C4-2B (cell line): ENCODE data around the gene RAB11FIP4.
A peak's percentile ranks its signal among the peaks of the same experiment; 100 is the strongest.

ENCODE experiments used
- H3K27ac ChIP-seq: fragments of 450-650 bp; 2 replicates; pipeline ENCODE4 v1.5.1; 2017
- ZFX ChIP-seq: fragments of 450-650 bp; IDR thresholded peaks from 2 replicates; pipeline ENCODE4 v1.6.1; 2017
- TF ChIP-seq, protein P1 (sequence below): fragments of 450-650 bp; conservative IDR thresholded peaks from 2 replicates; pipeline ENCODE4 v1.5.1; 2017; ENCODE audit warnings: mild to moderate bottlenecking

RAB11FIP4 gene

DNA sequence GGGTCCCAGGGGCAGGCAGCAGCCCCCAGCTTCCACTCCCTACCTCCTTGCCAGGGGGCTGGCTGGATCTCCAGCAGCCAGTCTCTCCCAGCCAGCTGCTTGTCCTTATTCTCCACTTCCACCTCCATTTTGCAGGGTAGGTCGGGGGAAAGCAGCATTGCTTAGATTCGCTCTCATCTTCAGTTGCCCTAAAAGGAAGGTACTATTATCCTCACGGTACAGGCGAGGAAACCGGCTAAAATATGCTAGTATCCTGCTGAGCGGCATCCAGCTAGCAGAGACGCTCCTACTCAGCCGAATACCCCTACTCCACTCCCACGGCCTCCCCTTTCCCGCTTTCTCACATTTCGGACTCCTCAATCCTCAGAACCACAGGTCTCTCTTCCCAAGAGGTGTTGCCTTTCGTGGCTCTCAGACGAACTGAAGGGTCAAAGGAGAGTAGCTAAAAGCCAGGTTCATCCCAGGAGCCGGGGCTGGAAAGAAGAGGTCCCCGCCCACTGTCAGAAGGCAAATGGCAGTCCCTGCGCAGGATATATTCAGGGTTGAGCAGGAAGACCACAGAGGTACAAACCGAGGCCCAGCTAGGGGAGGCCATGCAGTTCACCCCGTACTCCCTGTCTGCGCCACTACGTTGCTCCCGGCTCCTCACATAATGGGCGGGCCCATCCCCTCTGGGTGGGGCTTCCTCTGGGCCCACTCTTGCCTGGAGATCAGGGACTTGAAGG lies 1.7 kb upstream of the RAB11FIP4 start:
- TF ChIP-seq, protein P1, sequence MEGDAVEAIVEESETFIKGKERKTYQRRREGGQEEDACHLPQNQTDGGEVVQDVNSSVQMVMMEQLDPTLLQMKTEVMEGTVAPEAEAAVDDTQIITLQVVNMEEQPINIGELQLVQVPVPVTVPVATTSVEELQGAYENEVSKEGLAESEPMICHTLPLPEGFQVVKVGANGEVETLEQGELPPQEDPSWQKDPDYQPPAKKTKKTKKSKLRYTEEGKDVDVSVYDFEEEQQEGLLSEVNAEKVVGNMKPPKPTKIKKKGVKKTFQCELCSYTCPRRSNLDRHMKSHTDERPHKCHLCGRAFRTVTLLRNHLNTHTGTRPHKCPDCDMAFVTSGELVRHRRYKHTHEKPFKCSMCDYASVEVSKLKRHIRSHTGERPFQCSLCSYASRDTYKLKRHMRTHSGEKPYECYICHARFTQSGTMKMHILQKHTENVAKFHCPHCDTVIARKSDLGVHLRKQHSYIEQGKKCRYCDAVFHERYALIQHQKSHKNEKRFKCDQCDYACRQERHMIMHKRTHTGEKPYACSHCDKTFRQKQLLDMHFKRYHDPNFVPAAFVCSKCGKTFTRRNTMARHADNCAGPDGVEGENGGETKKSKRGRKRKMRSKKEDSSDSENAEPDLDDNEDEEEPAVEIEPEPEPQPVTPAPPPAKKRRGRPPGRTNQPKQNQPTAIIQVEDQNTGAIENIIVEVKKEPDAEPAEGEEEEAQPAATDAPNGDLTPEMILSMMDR = peak; percentile 65; the same call in 1 of the 2 replicates
- no peak for TF ChIP-seq ZFX
- H3K27ac ChIP-seq = no peak overlapping the region

GRCh38 chr17:31390426-31390747 lies 1.1 kb upstream of the RAB11FIP4 start:
- TF ChIP-seq ZFX = no peak
- TF ChIP-seq, protein P1 = no peak
- no peak overlapping the region for H3K27ac ChIP-seq

DNA sequence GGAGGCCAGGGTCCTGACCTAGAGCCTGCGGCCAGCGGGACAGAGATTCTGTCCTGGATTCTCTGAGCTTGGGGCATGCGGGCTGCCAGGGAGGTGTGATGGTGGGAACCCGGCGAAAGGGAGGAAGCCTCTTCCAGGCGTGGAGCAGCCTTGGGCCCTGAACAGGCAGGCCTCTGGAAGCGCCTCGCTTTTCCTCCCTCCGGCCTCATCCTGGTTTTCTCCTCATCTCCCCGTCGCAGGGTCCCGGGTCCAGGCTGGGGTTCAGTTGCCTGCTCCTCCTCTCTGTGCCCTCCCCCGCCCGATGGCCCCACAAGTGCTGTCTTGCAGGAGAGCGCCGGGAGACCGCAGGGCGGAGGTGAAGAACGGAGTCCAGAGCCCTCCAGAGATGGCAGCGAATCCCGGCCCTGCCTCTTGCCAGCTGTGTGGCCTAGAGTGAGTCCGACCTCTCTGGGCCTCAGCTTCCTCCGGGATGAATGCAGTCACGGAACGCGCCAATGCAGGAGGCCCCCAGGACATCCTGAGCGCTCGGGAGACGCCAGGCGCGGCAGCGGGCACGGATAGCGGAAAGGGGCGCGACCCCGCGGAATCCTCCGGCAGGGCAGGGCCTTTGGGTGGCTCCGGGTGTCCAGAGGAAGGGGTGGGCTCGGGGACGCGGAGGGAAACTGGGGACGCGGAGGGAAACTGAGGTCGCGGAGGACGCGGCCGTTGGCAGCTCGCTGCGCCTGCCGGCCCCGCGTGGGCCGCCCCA lies 553 bp upstream of the RAB11FIP4 start:
- no peak overlapping the region for H3K27ac ChIP-seq
- no peak for TF ChIP-seq ZFX
- TF ChIP-seq, protein P1 = no peak

- no peak overlapping the region for H3K27ac ChIP-seq
These were observed 754 bp downstream of the RAB11FIP4 start for GRCh38 chr17:31392002-31392855.

GRCh38 chr17:31392856-31393748 lies 1.6 kb downstream of the RAB11FIP4 start:
- no peak overlapping the region for H3K27ac ChIP-seq
- TF ChIP-seq, protein P1 = no peak
- no peak for TF ChIP-seq ZFX

More at GRCh38 chr17:31392002-31392855, 754 bp downstream of the RAB11FIP4 start:
- TF ChIP-seq ZFX = no peak
- TF ChIP-seq, protein P1 = no peak

- H3K27ac ChIP-seq = no peak overlapping the region
- TF ChIP-seq, protein P1 = no peak
- no peak for TF ChIP-seq ZFX
These were observed 2.3 kb downstream of the RAB11FIP4 start for GRCh38 chr17:31393749-31394146.
